ENCODE results near the gene DEGS2. TPM values are rescaled to one million over a fixed set of nuclear protein-coding genes. Genes with fewer than 3 reads are reported as not detected.
"Not testable (repeated sequence)": the region's sequence is repeated elsewhere in the genome, so short reads cannot be mapped to it uniquely, and the experiment has no call there.

Gene DEGS2
- total RNA-seq, 2 experiments from 2014 or later: 0.05 to 0.39 TPM

DNA sequence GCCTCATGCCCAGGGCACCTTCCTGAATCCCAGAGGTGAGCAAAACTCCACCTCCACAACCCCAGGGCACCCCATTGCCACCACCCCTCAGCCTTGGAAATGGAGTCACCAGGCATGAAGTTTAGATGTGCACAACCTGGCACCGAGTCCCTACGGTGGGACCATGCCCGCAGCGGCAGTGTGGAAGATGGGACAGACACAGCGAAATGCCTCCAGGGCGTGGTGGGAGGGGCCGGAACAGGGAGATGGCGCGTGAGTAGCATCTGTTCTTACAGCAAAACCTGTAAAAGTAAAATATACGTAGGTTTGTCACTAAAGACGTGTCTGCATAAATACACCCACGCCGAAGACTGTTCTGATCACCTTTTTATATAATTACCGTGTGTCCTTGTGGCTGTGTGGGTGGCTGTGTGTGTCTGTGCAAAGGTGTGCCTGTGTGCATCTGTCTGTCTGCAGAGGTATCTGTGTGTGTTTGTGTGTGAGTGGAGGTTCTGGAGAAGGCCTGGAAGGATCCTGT is 17.4 kb upstream of the DEGS2 start:
- Mint-ChIP-seq H3K9me3 (ENCODE audit: insufficient read depth) (no peaks in the 10 kb centered on the region), H3K4me1 (ENCODE audit: low read depth) (no peaks in the 10 kb centered on the region), H3K27me3 (ENCODE audit: low read depth) (peaks cover 7% of the 10 kb centered on the region), H3K4me3 (no peak overlapping the region), H3K27ac (no peak overlapping the region), H3K36me3 (ENCODE audit: low read depth) (no peaks in the 10 kb centered on the region)
- POLR2A ChIA-PET: no interaction called here
- DNase-seq (no peak), ATAC-seq (no peak)
- CTCF ChIA-PET: no interaction called here

DNA sequence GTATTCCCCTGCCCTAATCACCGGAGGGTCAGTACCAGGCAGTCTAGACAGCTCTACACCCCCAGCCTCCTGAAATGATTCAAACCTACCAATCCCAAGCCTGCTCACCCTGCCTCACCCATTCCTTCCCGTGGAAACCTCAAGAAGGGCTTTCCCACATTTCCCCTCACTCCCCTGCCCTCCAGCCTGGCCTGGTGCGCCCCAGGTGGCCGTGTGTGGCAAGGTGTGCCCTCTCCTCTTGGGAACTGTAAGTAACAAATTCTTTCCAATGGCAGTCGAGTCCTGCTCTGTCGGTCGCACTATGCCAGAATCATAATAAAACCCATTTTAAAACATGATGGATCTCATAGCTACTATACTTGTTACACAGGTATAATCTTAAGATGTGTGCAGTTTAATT is 13.9 kb upstream of the DEGS2 start:
- ChIA-PET CTCF (interaction anchor here (2.0 kb wide), 1 partner anchor 20 kb away, joined by 4 read pairs; no protein-coding TSS in a partner anchor), POLR2A (no interaction called here)
- peaks cover 13% of the 10 kb centered on the region for H3K27me3 Mint-ChIP-seq (ENCODE audit: low read depth)
- no peaks in the 10 kb centered on the region for H3K9me3 Mint-ChIP-seq (ENCODE audit: insufficient read depth)
- no peaks in the 10 kb centered on the region for H3K36me3 Mint-ChIP-seq (ENCODE audit: low read depth)
- H3K4me3 Mint-ChIP-seq: no peak overlapping the region
- DNase-seq (no peak), ATAC-seq (no peak)
- peaks cover 3% of the 10 kb centered on the region for H3K4me1 Mint-ChIP-seq (ENCODE audit: low read depth)
- H3K27ac Mint-ChIP-seq: no peak overlapping the region

DNA sequence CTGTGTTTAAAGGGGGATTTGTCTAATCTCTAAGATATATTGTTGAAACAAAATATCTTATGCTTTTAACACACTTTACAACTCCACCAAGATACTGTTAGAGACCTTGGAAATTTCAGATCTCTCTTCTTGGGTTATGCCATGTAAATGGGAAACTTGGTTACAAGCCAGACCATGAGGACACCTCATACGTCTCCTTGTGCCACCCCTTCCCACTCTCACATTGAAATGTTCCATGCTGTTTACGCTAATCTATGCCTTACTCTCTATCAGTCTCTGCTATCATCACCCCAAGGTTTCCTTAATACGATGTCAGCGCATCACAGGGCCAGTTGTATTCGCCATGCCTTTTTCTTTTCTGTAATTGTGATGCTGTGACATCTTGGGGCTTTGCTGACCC is 13.4 kb upstream of the DEGS2 start:
- ChIA-PET CTCF (interaction anchor here (2.0 kb wide), 1 partner anchor 20 kb away, joined by 4 read pairs; no protein-coding TSS in a partner anchor), POLR2A (no interaction called here)
- peaks cover 4% of the 10 kb centered on the region for H3K4me1 Mint-ChIP-seq (ENCODE audit: low read depth)
- DNase-seq (no peak), ATAC-seq (no peak)
- no peak overlapping the region for H3K4me3 Mint-ChIP-seq
- H3K9me3 Mint-ChIP-seq (ENCODE audit: insufficient read depth): no peaks in the 10 kb centered on the region
- H3K27ac Mint-ChIP-seq: no peak overlapping the region
- peaks cover 13% of the 10 kb centered on the region for H3K27me3 Mint-ChIP-seq (ENCODE audit: low read depth)
- no peaks in the 10 kb centered on the region for H3K36me3 Mint-ChIP-seq (ENCODE audit: low read depth)

- H3K36me3 Mint-ChIP-seq (ENCODE audit: low read depth): no peaks in the 10 kb centered on the region
- no peak for ATAC-seq
- H3K9me3 Mint-ChIP-seq (ENCODE audit: insufficient read depth): no peaks in the 10 kb centered on the region
- H3K4me3 Mint-ChIP-seq: no peak overlapping the region
- H3K4me1 Mint-ChIP-seq (ENCODE audit: low read depth): peaks cover 12% of the 10 kb centered on the region
- DNase-seq: no peak
- H3K27me3 Mint-ChIP-seq (ENCODE audit: low read depth): peaks cover 19% of the 10 kb centered on the region
- H3K27ac Mint-ChIP-seq: no peak overlapping the region
- ChIA-PET POLR2A (no interaction called here), CTCF (interaction anchor here (1.5 kb wide), 1 partner anchor 22 kb away, joined by 4 read pairs; no protein-coding TSS in a partner anchor)
These were observed 11.4 kb upstream of the DEGS2 start for GRCh38 chr14:100170880-100171279.

GRCh38 chr14:100168506-100168905 is 9.1 kb upstream of the DEGS2 start:
- Mint-ChIP-seq H3K9me3 (ENCODE audit: insufficient read depth) (no peaks in the 10 kb centered on the region), H3K4me3 (no peak overlapping the region), H3K27me3 (ENCODE audit: low read depth) (peaks cover 23% of the 10 kb centered on the region), H3K4me1 (ENCODE audit: low read depth) (peaks cover 12% of the 10 kb centered on the region), H3K36me3 (ENCODE audit: low read depth) (no peaks in the 10 kb centered on the region), H3K27ac (no peak overlapping the region)
- CTCF ChIA-PET: no interaction called here
- ATAC-seq (no peak), DNase-seq (no peak)
- POLR2A ChIA-PET: no interaction called here

GRCh38 chr14:100165831-100166440 is 6.5 kb upstream of the DEGS2 start:
- ATAC-seq: no peak
- CTCF ChIA-PET: interaction anchor here (0.9 to 3.1 kb wide), 5 partner anchors 9 to 184 kb away, joined by 3 to 12 read pairs (median 5); no protein-coding TSS in a partner anchor
- H3K4me3 Mint-ChIP-seq: peak overlapping the region; percentile 67
- no peak overlapping the region for H3K27ac Mint-ChIP-seq
- H3K4me1 Mint-ChIP-seq (ENCODE audit: low read depth): peaks cover 12% of the 10 kb centered on the region
- H3K36me3 Mint-ChIP-seq (ENCODE audit: low read depth): no peaks in the 10 kb centered on the region
- DNase-seq: no peak
- POLR2A ChIA-PET: interaction anchor here (0.6 kb wide), 1 partner anchor 41 kb away, joined by 3 read pairs; no protein-coding TSS in a partner anchor
- H3K9me3 Mint-ChIP-seq (ENCODE audit: insufficient read depth): no peaks in the 10 kb centered on the region
- H3K27me3 Mint-ChIP-seq (ENCODE audit: low read depth): peaks cover 19% of the 10 kb centered on the region

DNA sequence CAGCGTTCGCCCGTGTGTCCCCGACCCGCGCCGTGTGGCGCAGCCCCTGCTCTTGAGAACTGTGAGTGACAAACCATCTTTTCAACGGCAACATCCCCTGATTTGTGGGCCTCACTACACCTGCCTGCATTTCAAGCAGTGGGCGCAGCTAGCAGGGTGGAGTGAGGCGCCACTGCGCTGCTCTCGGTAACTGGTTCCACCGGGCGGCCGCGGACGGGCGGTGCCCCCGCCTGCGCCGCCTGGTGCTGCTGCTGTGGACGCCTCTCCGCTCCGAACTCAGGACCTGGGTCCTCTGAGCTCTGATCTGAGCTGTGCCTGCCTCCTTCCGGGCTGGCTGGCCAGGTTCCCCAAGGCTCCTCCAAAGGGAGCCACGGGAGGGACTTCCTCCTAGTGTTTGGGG is 5.9 kb upstream of the DEGS2 start:
- no peaks in the 10 kb centered on the region for H3K9me3 Mint-ChIP-seq (ENCODE audit: insufficient read depth)
- peaks cover 21% of the 10 kb centered on the region for H3K27me3 Mint-ChIP-seq (ENCODE audit: low read depth)
- H3K36me3 Mint-ChIP-seq (ENCODE audit: low read depth): no peaks in the 10 kb centered on the region
- no peak overlapping the region for H3K4me3 Mint-ChIP-seq
- DNase-seq (no peak), ATAC-seq (no peak)
- ChIA-PET CTCF (interaction anchor here (0.9 to 3.1 kb wide), 3 partner anchors 10 to 58 kb away, joined by 3 to 12 read pairs (median 3); no protein-coding TSS in a partner anchor), POLR2A (no interaction called here)
- no peak overlapping the region for H3K27ac Mint-ChIP-seq
- H3K4me1 Mint-ChIP-seq (ENCODE audit: low read depth): peaks cover 12% of the 10 kb centered on the region

DNA sequence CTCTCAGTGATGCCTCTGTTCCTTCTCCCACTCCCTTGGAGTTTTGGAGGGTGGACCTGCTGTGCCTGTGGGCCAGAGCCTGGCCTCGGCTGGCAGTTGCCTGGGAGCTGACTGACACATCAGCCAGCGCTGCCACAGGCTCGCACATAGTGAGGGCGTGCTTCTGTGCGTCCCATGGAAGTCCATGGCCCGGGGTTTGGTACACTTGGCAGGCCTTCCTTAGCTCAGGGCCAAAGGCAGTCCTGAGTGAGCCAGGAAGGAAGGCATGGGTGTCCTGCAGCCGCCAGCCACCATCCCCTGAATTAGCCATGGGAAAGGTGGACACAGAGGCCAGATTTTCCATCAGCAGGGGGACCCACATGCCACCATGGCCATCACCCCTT is 1.1 kb upstream of the DEGS2 start:
- POLR2A ChIA-PET: no interaction called here
- Mint-ChIP-seq H3K27ac (no peak overlapping the region), H3K9me3 (ENCODE audit: insufficient read depth) (no peaks in the 10 kb centered on the region), H3K4me1 (ENCODE audit: low read depth) (peaks cover 4% of the 10 kb centered on the region), H3K4me3 (no peak overlapping the region), H3K36me3 (ENCODE audit: low read depth) (no peaks in the 10 kb centered on the region), H3K27me3 (ENCODE audit: low read depth) (peaks cover 44% of the 10 kb centered on the region)
- ATAC-seq (no peak), DNase-seq (no peak)
- CTCF ChIA-PET: interaction anchor here (0.6 to 1.6 kb wide), 3 partner anchors 32 to 104 kb away, joined by 3 to 5 read pairs (median 3); no protein-coding TSS in a partner anchor

- ChIA-PET POLR2A (interaction anchor here (1.0 kb wide), 1 partner anchor 14 kb away, joined by 4 read pairs; no protein-coding TSS in a partner anchor), CTCF (interaction anchor here (0.6 kb wide), 1 partner anchor 33 kb away, joined by 3 read pairs; no protein-coding TSS in a partner anchor)
- peaks cover 4% of the 10 kb centered on the region for H3K4me1 Mint-ChIP-seq (ENCODE audit: low read depth)
- H3K27ac Mint-ChIP-seq: no peak overlapping the region
- H3K9me3 Mint-ChIP-seq (ENCODE audit: insufficient read depth): peaks cover 4% of the 10 kb centered on the region
- H3K27me3 Mint-ChIP-seq (ENCODE audit: low read depth): peaks cover 41% of the 10 kb centered on the region
- ATAC-seq (no peak), DNase-seq (no peak)
- peak overlapping the region; percentile 48 for H3K4me3 Mint-ChIP-seq
- peaks cover 3% of the 10 kb centered on the region for H3K36me3 Mint-ChIP-seq (ENCODE audit: low read depth)
These were observed 554 bp upstream of the DEGS2 start for GRCh38 chr14:100159865-100160533.

DNA sequence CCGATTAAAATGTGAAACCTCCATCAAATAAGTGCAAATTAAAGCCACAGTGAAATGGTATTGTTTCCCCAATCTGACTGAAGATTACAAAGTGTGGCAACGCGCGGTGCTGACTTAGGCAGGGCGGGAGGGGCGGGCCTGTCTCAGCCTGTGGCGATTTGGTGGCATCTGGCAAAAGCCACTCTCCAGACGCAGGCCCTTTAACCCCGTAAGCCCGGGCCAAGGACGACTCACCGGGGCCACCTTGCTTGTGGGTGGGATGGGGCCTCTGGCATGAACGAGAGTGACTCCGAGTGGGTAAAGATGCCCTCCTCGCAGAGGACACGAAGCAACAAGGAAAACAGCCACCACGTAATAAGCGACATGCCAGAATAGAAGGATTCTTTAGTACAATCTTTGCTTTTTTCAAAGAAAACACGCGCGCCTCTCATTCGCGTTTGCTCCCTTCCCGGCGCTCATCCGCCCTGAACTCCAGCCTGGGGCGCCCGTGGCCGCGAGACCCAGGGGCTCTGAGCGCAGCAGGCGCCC is 815 bp downstream of the DEGS2 start:
- ATAC-seq: no peak
- peaks cover 7% of the 10 kb centered on the region for H3K9me3 Mint-ChIP-seq (ENCODE audit: insufficient read depth)
- H3K4me1 Mint-ChIP-seq (ENCODE audit: low read depth): peaks cover 4% of the 10 kb centered on the region
- peaks cover 40% of the 10 kb centered on the region for H3K27me3 Mint-ChIP-seq (ENCODE audit: low read depth)
- ChIA-PET CTCF (no interaction called here), POLR2A (no interaction called here)
- no peak for DNase-seq
- H3K4me3 Mint-ChIP-seq: no peak overlapping the region
- no peak overlapping the region for H3K27ac Mint-ChIP-seq
- H3K36me3 Mint-ChIP-seq (ENCODE audit: low read depth): peaks cover 5% of the 10 kb centered on the region

- POLR2A ChIA-PET: interaction anchor here (1.3 kb wide), 2 partner anchors 13 to 64 kb away, joined by 3 to 4 read pairs; no protein-coding TSS in a partner anchor
- H3K4me1 Mint-ChIP-seq (ENCODE audit: low read depth); H3K9me3 Mint-ChIP-seq (ENCODE audit: insufficient read depth); H3K36me3 Mint-ChIP-seq (ENCODE audit: low read depth); ATAC-seq; DNase-seq; H3K27ac Mint-ChIP-seq; H3K4me3 Mint-ChIP-seq: not testable (repeated sequence)
- CTCF ChIA-PET: interaction anchor here (2.1 to 3.4 kb wide), 2 partner anchors 9 to 35 kb away, joined by 6 to 22 read pairs; no protein-coding TSS in a partner anchor
- peaks cover 40% of the 10 kb centered on the region for H3K27me3 Mint-ChIP-seq (ENCODE audit: low read depth)
These were observed 1.8 kb downstream of the DEGS2 start for GRCh38 chr14:100157548-100158232.
